HG03066 (cell line): Measurements from ENCODE around the gene PLXNB2.
A peak's percentile ranks its signal among the peaks of the same experiment; 100 is the strongest.
"Not testable (repeated sequence)": the region's sequence is repeated elsewhere in the genome, so short reads cannot be mapped to it uniquely, and the experiment has no call there.

Experiments
- ATAC-seq: cut with Tn5 transposase; IDR thresholded peaks from one replicate; pipeline ENCODE4 v1.9.1; 2021; ENCODE audit warnings: low read depth; ENCODE audit not compliant: unreplicated experiment

The PLXNB2 gene

GRCh38 chr22:50326225-50326955 lies 18.9 kb upstream of the PLXNB2 start:
- ATAC-seq: peak; percentile 15

- no peak for ATAC-seq
Observed at GRCh38 chr22:50325444-50326224, 18.2 kb upstream of the PLXNB2 start.

- ATAC-seq: no peak
Observed at GRCh38 chr22:50323900-50324299, 16.5 kb upstream of the PLXNB2 start.

GRCh38 chr22:50322382-50323104 lies 15.1 kb upstream of the PLXNB2 start:
- ATAC-seq: not testable (repeated sequence)

GRCh38 chr22:50320671-50321325 lies 13.4 kb upstream of the PLXNB2 start:
- no peak for ATAC-seq

GRCh38 chr22:50320116-50320515 lies 12.7 kb upstream of the PLXNB2 start:
- no peak for ATAC-seq

- no peak for ATAC-seq
Observed at GRCh38 chr22:50319503-50319951, 12.1 kb upstream of the PLXNB2 start.

GRCh38 chr22:50318698-50319411 lies 11.4 kb upstream of the PLXNB2 start:
- ATAC-seq: no peak

- ATAC-seq: no peak
Observed at GRCh38 chr22:50318356-50318697, 10.9 kb upstream of the PLXNB2 start.

GRCh38 chr22:50317674-50318073 lies 10.2 kb upstream of the PLXNB2 start:
- ATAC-seq: no peak

- no peak for ATAC-seq
Observed at GRCh38 chr22:50317178-50317577, 9.7 kb upstream of the PLXNB2 start.

GRCh38 chr22:50316114-50317065 lies 8.9 kb upstream of the PLXNB2 start:
- ATAC-seq: no peak

GRCh38 chr22:50315289-50316113 lies 8.1 kb upstream of the PLXNB2 start:
- no peak for ATAC-seq

- peak; percentile 85 for ATAC-seq
Observed at GRCh38 chr22:50314455-50315288, 7.2 kb upstream of the PLXNB2 start.

- ATAC-seq: no peak
Observed at GRCh38 chr22:50314081-50314454, 6.6 kb upstream of the PLXNB2 start.

- ATAC-seq: no peak
Observed at GRCh38 chr22:50313600-50313999, 6.2 kb upstream of the PLXNB2 start.

- ATAC-seq: no peak
Observed at GRCh38 chr22:50313021-50313420, 5.6 kb upstream of the PLXNB2 start.
